Ovary (tissue), 3 donors: ENCODE results near the gene ZPBP.

ENCODE experiments used
- CTCF ChIP-seq, 3 donors: fragments of 450-650 bp in 2 of 3; fragments of 200-600 bp in 1 of 3; IDR thresholded peaks; one replicate each; pipeline versions ENCODE4 v1.5.1 to v1.8.0; 2016 to 2022; ENCODE audit warnings: antibody characterized with exemption in 3 of 3, mild to moderate bottlenecking in 1 of 3
- EP300 ChIP-seq: sonication (generic); formaldehyde crosslinking; IDR thresholded peaks from one replicate; pipeline ENCODE4 v1.6.1; 2017; ENCODE audit warnings: antibody characterized with exemption
- POLR2A ChIP-seq: fragments of 450-650 bp; IDR thresholded peaks from one replicate; pipeline ENCODE4 v1.6.1; 2017; ENCODE audit warnings: antibody characterized with exemption, mild to moderate bottlenecking, moderate library complexity
- donor health status: DM: no; HTN: no; CAD: no.

- TF ChIP-seq CTCF (IDR thresholded peaks at IDR 0.05) (no peak), POLR2A (no peak), EP300 (no peak)
These were observed 2.6 kb upstream of the ZPBP start for GRCh38 chr7:50095634-50096033.
